ENCODE data around the gene RBM48.

- no peak for TF ChIP-seq CTCF (IDR thresholded peaks at IDR 0.05)
- no peak for TF ChIP-seq POLR2A (IDR thresholded peaks at IDR 0.05; ENCODE audit: low read depth)
- no peak for TF ChIP-seq EP300 (IDR thresholded peaks at IDR 0.05)
Measured at GRCh38 chr7:92550194-92550593, 21.6 kb downstream of the RBM48 start.
